ENCODE results near the gene TTBK1. TPM values are rescaled to one million over a fixed set of nuclear protein-coding genes. Genes with fewer than 3 reads are reported as not detected.

Gene TTBK1
- total RNA-seq, 1 donor from 2014 or later, result 0.67 TPM

- peaks cover 44% of the 10 kb centered on the region for H3K27me3 ChIP-seq (ENCODE audit: control insufficient read depth, insufficient read depth, low read length)
- H3K36me3 ChIP-seq (ENCODE audit: control insufficient read depth, insufficient read depth, low read length), result no peaks in the 10 kb centered on the region
- no peak for DNase-seq (ENCODE audit: low read depth)
- H3K4me3 ChIP-seq (ENCODE audit: low read depth, low read length), result no peak overlapping the region
- no peak for TF ChIP-seq CTCF (IDR thresholded peaks at IDR 0.05; ENCODE audit: insufficient read depth, low read length, poor library complexity, severe bottlenecking)
Observed at GRCh38 chr6:43284991-43285781, 41.9 kb downstream of the TTBK1 start.

GRCh38 chr6:43285832-43286231 is 42.6 kb downstream of the TTBK1 start:
- H3K27me3 ChIP-seq (ENCODE audit: control insufficient read depth, insufficient read depth, low read length), result peaks cover 44% of the 10 kb centered on the region
- no peak for DNase-seq (ENCODE audit: low read depth)
- no peak for TF ChIP-seq CTCF (IDR thresholded peaks at IDR 0.05; ENCODE audit: insufficient read depth, low read length, poor library complexity, severe bottlenecking)
- H3K36me3 ChIP-seq (ENCODE audit: control insufficient read depth, insufficient read depth, low read length), result no peaks in the 10 kb centered on the region
- H3K4me3 ChIP-seq (ENCODE audit: low read depth, low read length), result no peak overlapping the region

GRCh38 chr6:43286456-43286979 is 43.2 kb downstream of the TTBK1 start:
- Histone ChIP-seq H3K4me3 (ENCODE audit: low read depth, low read length) (no peak overlapping the region), H3K36me3 (ENCODE audit: control insufficient read depth, insufficient read depth, low read length) (no peaks in the 10 kb centered on the region), H3K27me3 (ENCODE audit: control insufficient read depth, insufficient read depth, low read length) (peaks cover 44% of the 10 kb centered on the region)
- no peak for DNase-seq (ENCODE audit: low read depth)
- TF ChIP-seq CTCF (IDR thresholded peaks at IDR 0.05; ENCODE audit: insufficient read depth, low read length, poor library complexity, severe bottlenecking), result no peak

GRCh38 chr6:43286980-43287716 is 43.9 kb downstream of the TTBK1 start:
- no peak for TF ChIP-seq CTCF (IDR thresholded peaks at IDR 0.05; ENCODE audit: insufficient read depth, low read length, poor library complexity, severe bottlenecking)
- Histone ChIP-seq H3K27me3 (ENCODE audit: control insufficient read depth, insufficient read depth, low read length) (peaks cover 44% of the 10 kb centered on the region), H3K36me3 (ENCODE audit: control insufficient read depth, insufficient read depth, low read length) (no peaks in the 10 kb centered on the region), H3K4me3 (ENCODE audit: low read depth, low read length) (no peak overlapping the region)
- DNase-seq (ENCODE audit: low read depth), result no peak

GRCh38 chr6:43287717-43288679 is 44.7 kb downstream of the TTBK1 start:
- TF ChIP-seq CTCF (IDR thresholded peaks at IDR 0.05; ENCODE audit: insufficient read depth, low read length, poor library complexity, severe bottlenecking), result no peak
- no peak overlapping the region for H3K4me3 ChIP-seq (ENCODE audit: low read depth, low read length)
- no peak for DNase-seq (ENCODE audit: low read depth)
- peaks cover 39% of the 10 kb centered on the region for H3K27me3 ChIP-seq (ENCODE audit: control insufficient read depth, insufficient read depth, low read length)
- H3K36me3 ChIP-seq (ENCODE audit: control insufficient read depth, insufficient read depth, low read length), result no peaks in the 10 kb centered on the region

Data from kidney epithelial cell (primary cell).